ENCODE measurements around the gene STX5. TPM values are rescaled to one million over a fixed set of nuclear protein-coding genes. Genes with fewer than 3 reads are reported as not detected.

Gene STX5
- total RNA-seq, 2 donors from 2014 or later, result 20.1 to 23.6 TPM

GRCh38 chr11:62850911-62851806 is 19.3 kb upstream of the STX5 start:
- TF ChIP-seq, protein P1, sequence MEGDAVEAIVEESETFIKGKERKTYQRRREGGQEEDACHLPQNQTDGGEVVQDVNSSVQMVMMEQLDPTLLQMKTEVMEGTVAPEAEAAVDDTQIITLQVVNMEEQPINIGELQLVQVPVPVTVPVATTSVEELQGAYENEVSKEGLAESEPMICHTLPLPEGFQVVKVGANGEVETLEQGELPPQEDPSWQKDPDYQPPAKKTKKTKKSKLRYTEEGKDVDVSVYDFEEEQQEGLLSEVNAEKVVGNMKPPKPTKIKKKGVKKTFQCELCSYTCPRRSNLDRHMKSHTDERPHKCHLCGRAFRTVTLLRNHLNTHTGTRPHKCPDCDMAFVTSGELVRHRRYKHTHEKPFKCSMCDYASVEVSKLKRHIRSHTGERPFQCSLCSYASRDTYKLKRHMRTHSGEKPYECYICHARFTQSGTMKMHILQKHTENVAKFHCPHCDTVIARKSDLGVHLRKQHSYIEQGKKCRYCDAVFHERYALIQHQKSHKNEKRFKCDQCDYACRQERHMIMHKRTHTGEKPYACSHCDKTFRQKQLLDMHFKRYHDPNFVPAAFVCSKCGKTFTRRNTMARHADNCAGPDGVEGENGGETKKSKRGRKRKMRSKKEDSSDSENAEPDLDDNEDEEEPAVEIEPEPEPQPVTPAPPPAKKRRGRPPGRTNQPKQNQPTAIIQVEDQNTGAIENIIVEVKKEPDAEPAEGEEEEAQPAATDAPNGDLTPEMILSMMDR (IDR thresholded peaks at IDR 0.05), result no peak
- TF ChIP-seq POLR2A (IDR thresholded peaks at IDR 0.05), result no peak
- WGBS, 2 donors, result 66 to 74% methylated on average over 14 of the region's 15 CpGs
- DNase-seq (no peak), ATAC-seq (no peak)
- no peaks in the 10 kb centered on the region for H3K9me3 ChIP-seq
- no peaks in the 10 kb centered on the region for H3K27me3 ChIP-seq
- peaks cover 5 to 14% of the 10 kb centered on the region in 2 donors for H3K36me3 ChIP-seq (replicated peaks in 1 of 2; ENCODE audit: insufficient read depth in 1 of 2, low read depth in 2 of 2)
- no peak overlapping the region for H3K27ac ChIP-seq
- intact Hi-C loops (cut with DNase I), result no loop called here
- no peak overlapping the region for H3K4me3 ChIP-seq
- peaks cover 19% of the 10 kb centered on the region for H3K4me1 ChIP-seq

DNA sequence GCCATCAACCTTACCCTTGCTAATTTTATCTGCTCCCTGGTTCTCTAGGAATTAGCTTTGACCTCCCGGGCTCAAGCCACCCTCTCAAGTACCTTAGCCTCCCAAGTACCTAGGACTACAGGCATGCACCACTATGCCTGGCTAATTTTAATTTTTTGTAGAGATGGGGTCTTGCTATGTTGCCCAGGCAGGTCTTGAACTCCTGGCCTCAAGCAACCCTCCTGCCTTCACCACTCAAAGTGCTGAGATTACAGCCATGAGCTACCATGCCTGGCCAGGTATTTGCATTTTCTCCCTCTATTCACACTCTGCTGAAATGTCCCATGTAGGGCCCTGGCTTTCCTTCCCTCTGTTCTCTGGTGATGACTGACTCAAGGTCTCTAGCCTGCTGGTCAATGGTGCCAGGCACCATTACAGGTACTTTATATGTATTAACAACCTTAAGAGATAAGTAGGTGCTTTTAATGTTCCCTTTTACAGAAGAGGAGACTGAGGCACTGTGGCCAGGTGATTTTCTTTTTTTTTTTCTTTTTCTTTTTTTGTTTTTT is 16.0 kb upstream of the STX5 start:
- TF ChIP-seq, protein P1 (IDR thresholded peaks at IDR 0.05), result no peak
- TF ChIP-seq POLR2A (IDR thresholded peaks at IDR 0.05), result no peak
- no peak for DNase-seq
- intact Hi-C loops (cut with DNase I), result no loop called here
- 100% methylated on average over 1 of the region's 1 CpG for whole genome bisulfite sequencing, 2 donors
- peaks cover 0 to 4% of the 10 kb centered on the region in 2 donors for H3K36me3 ChIP-seq (replicated peaks in 1 of 2; ENCODE audit: insufficient read depth in 1 of 2, low read depth in 2 of 2)
- no peaks in the 10 kb centered on the region for H3K9me3 ChIP-seq
- ATAC-seq, result no peak
- no peaks in the 10 kb centered on the region for H3K4me1 ChIP-seq
- no peak overlapping the region for H3K27ac ChIP-seq
- no peak overlapping the region for H3K4me3 ChIP-seq
- H3K27me3 ChIP-seq, result no peaks in the 10 kb centered on the region

DNA sequence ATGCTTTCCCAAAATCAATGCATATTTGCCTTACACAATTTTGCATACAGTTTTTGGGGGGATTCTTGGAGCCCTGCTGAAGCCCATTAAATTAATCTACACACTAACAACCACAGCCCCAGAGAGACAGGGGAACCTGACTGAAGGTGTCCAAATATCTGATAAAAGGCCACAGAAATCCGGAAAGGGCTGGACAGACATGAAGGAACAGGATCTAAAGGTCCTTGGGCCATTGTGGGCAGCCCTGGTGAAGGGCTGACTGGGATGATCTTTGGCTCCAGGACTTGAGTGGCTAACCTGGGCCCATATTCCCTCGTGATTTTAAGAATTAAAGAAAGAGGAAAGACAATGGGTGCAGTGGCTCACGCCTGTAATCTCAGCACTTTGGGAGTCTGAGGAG is 14.3 kb upstream of the STX5 start:
- TF ChIP-seq, protein P1 (IDR thresholded peaks at IDR 0.05), result no peak
- no peak for TF ChIP-seq POLR2A (IDR thresholded peaks at IDR 0.05)
- intact Hi-C loops (cut with DNase I), result no loop called here
- Histone ChIP-seq H3K27me3 (no peaks in the 10 kb centered on the region), H3K4me1 (peaks cover 10% of the 10 kb centered on the region), H3K27ac (no peak overlapping the region), H3K4me3 (no peak overlapping the region), H3K36me3 (replicated peaks in 1 of 2; ENCODE audit: insufficient read depth in 1 of 2, low read depth in 2 of 2) (no peaks in the 10 kb centered on the region), H3K9me3 (no peaks in the 10 kb centered on the region)
- DNase-seq (no peak), ATAC-seq (no peak)
- 64 to 65% methylated on average over 3 of the region's 3 CpGs for WGBS, 2 donors

GRCh38 chr11:62844154-62844553 is 12.3 kb upstream of the STX5 start:
- no peak for DNase-seq
- peaks cover 18% of the 10 kb centered on the region for H3K4me1 ChIP-seq
- no peak for ATAC-seq
- H3K9me3 ChIP-seq, result no peaks in the 10 kb centered on the region
- H3K27ac ChIP-seq, result no peak overlapping the region
- TF ChIP-seq, protein P1 (IDR thresholded peaks at IDR 0.05), result no peak
- TF ChIP-seq POLR2A (IDR thresholded peaks at IDR 0.05), result no peak
- H3K36me3 ChIP-seq (replicated peaks in 1 of 2; ENCODE audit: insufficient read depth in 1 of 2, low read depth in 2 of 2), result no peaks in the 10 kb centered on the region
- no peaks in the 10 kb centered on the region for H3K27me3 ChIP-seq
- intact Hi-C loops (cut with DNase I), result no loop called here
- 91 to 95% methylated on average over 3 of the region's 3 CpGs for WGBS, 2 donors
- H3K4me3 ChIP-seq, result no peak overlapping the region

Data from body of pancreas (tissue), 4 donors.